Fibroblast of the conjunctiva (primary cell): ENCODE data around the gene KIF1A.
A peak's percentile ranks its signal among the peaks of the same experiment; 100 is the strongest.

ENCODE experiments used
- DNase-seq: peaks from one replicate; pipeline ENCODE4 v3.0.0-alpha.2; 2010; ENCODE audit warnings: low read depth

Gene KIF1A

GRCh38 chr2:240819858-240820606, at the start of gene KIF1A:
KIF1A (minus strand) TSS chr2:240820219; CDS start chr2:240797752, 22,467 bp downstream.
- DNase-seq, result no peak

GRCh38 chr2:240869109-240869955, 49.3 kb upstream of the KIF1A start:
- DNase-seq, result no peak

- peak; percentile 26 for DNase-seq
Observed at GRCh38 chr2:240868286-240869108, 48.5 kb upstream of the KIF1A start, which contains the start of gene AGXT. AGXT (plus strand) TSS chr2:240868824; CDS start chr2:240868866, 42 bp downstream.

GRCh38 chr2:240865391-240865790, 45.4 kb upstream of the KIF1A start:
- DNase-seq, result no peak

GRCh38 chr2:240864475-240864874, 44.5 kb upstream of the KIF1A start:
- no peak for DNase-seq

- DNase-seq, result no peak
Observed at GRCh38 chr2:240861547-240861946, 41.5 kb upstream of the KIF1A start.

GRCh38 chr2:240858871-240859270, 38.9 kb upstream of the KIF1A start:
- no peak for DNase-seq

- DNase-seq, result no peak
Observed at GRCh38 chr2:240858321-240858720, 38.3 kb upstream of the KIF1A start.

- DNase-seq, result no peak
Observed at GRCh38 chr2:240857039-240858008, 37.3 kb upstream of the KIF1A start.

GRCh38 chr2:240856151-240856980, 36.3 kb upstream of the KIF1A start:
- DNase-seq, result no peak

- DNase-seq, result no peak
Observed at GRCh38 chr2:240855670-240856069, 35.7 kb upstream of the KIF1A start.

GRCh38 chr2:240852671-240853314, 32.8 kb upstream of the KIF1A start:
- no peak for DNase-seq

GRCh38 chr2:240851078-240851991, 31.3 kb upstream of the KIF1A start:
- DNase-seq, result peak; percentile 60

- no peak for DNase-seq
Observed at GRCh38 chr2:240850756-240851077, 30.7 kb upstream of the KIF1A start.

GRCh38 chr2:240850026-240850425, 30.0 kb upstream of the KIF1A start:
- DNase-seq, result no peak

- no peak for DNase-seq
Observed at GRCh38 chr2:240848900-240849680, 29.1 kb upstream of the KIF1A start.

- DNase-seq, result no peak
Observed at GRCh38 chr2:240847817-240848216, 27.8 kb upstream of the KIF1A start.
